Suppressor macrophage (primary cell): ENCODE measurements around the gene FBXO36.
"Not testable (repeated sequence)": the region's sequence is repeated elsewhere in the genome, so short reads cannot be mapped to it uniquely, and the experiment has no call there.

Experiments used
- DNase-seq, 4 experiments: peaks; one replicate each; pipeline ENCODE4 v3.0.0-alpha.2; 2020 to 2022
- total RNA-seq, 17 experiments: gene quantifications; one replicate each; lab custom pipeline; 2026; ENCODE audit warnings: mixed read lengths in 6 of 17, inconsistent platforms in 3 of 17; lab: John Stamatoyannopoulos, UW

The FBXO36 gene, protein sequence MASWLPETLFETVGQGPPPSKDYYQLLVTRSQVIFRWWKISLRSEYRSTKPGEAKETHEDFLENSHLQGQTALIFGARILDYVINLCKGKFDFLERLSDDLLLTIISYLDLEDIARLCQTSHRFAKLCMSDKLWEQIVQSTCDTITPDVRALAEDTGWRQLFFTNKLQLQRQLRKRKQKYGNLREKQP
- total RNA-seq, result 0.28 to 2.5 (median 0.93) reads per million in 17 experiments

- peak; percentile 87 to 93 (median 90) for DNase-seq
Observed at GRCh38 chr2:229922449-229923386, at the start of gene FBXO36. Gene FBXO36, plus strand, starts transcription at chr2:229922503. Its CDS starts 11 bp downstream, at chr2:229922514.

DNA sequence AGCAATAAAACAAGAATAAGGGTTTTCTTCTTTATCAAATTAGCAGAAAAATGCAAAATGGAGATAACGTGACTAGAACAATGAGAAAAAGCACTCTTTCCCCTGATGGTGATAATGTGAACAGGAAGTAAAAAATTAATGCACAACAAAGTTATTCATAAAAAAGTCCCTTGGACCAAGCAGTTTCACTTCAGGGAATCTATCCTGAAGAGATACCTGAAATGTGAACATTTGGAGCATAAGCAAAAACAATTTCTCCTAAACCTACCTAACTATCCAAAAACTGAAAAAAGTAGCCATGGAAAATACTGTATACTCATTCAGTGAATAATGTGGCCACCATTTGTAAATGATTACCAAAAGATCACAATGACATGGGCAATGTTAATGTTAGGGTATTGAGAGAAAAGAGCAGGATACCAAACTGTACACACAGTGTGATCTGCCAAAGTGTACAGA, 49.2 kb upstream of the FBXO36 start:
- no peak for DNase-seq

- DNase-seq, result no peak
Observed at GRCh38 chr2:229874647-229875046, 47.7 kb upstream of the FBXO36 start.

- no peak for DNase-seq
Observed at GRCh38 chr2:229875549-229875948, 46.8 kb upstream of the FBXO36 start.

DNA sequence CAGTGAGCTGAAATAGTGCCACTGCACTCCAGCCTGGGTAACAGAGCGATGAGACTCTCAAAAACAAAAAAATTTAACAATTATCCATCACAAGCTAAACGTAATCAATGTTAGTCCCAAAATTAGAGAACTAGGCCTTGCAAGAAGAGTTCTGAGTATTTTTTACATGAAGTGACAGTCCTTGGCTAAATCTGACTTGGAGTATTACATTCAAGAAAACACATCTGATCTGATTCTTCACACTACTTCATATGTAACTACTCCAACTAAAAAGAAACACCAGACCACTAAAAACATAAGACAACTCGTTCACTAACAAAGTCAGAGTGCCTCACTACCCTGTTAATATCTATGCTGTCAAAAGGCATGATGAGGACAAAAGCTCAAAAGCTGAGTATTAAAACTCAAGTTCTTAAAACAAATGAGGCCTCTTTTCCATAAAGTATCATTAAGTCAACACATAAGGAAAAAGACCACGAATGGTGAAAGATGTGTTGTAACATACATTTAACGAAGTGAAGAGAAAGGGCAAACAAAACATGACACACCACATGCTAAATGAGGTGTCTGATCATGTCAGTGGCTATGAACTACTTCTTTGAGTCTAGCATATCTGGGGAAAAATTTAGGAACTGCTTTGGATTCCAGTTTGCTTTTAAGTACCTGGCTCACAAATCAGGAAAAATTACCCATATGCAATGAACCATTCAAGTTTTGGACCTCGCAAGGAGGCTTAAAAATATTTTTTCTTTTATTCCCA, 42.9 kb upstream of the FBXO36 start:
- DNase-seq, result no peak

GRCh38 chr2:229880892-229881586, 41.3 kb upstream of the FBXO36 start:
- DNase-seq, result no peak

DNA sequence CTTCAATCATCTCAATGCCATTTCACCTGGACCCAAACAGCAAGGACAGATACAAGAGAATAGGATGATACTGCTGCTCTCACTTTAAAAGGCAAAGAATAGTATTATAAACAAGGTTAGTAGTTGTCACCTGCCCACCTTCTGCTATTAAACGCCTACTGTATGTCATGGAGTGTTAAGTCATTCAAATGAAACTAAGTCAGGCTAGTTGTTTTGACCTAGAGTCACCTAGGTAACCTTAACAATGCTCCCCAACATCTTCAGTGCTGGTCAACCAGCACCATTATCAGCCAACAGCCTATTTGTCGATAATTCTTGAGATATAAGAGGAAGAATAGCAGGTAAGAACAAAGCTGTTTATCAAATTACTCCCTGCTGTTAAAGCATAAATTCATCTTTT, 39.7 kb upstream of the FBXO36 start:
- DNase-seq, result no peak

GRCh38 chr2:229884775-229885699, 37.3 kb upstream of the FBXO36 start:
- DNase-seq, result no peak

GRCh38 chr2:229887441-229887840, 34.9 kb upstream of the FBXO36 start:
- DNase-seq, result no peak

GRCh38 chr2:229888031-229888430, 34.3 kb upstream of the FBXO36 start:
- no peak for DNase-seq

GRCh38 chr2:229889023-229889422, 33.3 kb upstream of the FBXO36 start:
- no peak for DNase-seq

GRCh38 chr2:229896857-229897256, 25.4 kb upstream of the FBXO36 start:
- no peak for DNase-seq

DNA sequence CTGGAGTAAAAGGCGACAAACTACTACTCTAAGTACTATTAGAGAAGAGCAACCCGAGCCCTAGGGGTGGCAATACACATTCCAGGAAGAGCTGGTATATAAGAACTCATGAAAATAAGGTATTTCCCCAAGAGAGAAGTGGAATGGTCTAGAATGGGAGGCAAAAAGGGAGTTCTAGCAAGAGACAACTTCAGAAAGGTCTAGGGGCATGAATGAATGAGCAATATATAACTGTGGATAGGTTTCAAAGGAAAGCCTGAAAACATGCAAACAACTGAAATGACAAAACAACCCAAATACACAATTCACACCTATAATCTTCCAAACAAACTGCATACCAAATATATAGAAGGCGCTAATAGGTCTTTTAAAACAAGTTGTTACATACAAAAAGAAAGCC, 22.7 kb upstream of the FBXO36 start:
- DNase-seq, result no peak

GRCh38 chr2:229900012-229900411, 22.3 kb upstream of the FBXO36 start:
- no peak for DNase-seq

DNA sequence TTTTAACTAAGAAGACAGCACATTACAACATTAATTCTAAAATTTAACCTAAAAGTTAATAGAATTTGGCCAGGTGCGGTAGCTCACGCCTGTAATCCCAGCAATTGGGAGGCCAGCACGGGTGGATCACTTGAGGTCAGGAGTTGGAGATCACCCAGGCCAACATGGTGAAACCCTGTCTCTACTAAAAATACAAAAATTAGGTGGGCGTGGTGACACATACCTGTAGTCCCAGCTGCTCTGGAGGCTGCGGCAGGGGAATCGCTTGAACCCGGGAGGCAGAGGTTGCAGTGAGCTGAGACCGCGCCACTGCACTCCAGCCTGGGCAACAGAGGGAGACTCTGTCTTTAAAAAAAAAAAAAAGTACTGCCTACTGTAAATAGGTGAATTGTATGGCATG, 21.8 kb upstream of the FBXO36 start:
- DNase-seq, result not testable (repeated sequence)

DNA sequence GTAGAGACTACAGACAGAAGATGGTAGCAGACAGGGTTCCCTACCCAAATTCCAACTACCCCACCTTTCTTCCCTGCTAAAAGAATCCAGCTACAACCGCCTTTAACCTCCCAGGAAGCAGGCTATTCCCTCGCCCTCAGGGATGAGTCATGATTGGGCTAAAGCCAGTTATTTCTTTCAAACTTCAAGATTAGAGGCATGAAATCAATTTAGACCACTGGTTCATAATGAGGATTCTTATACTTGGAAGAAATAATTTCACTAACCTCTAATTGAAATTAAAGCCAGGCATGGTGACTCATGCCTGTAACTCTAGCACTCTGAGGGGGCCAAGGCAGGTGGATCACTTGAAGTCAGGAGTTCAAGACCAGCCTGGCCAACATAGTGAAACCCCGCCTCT, 20.5 kb upstream of the FBXO36 start:
- no peak for DNase-seq

- no peak for DNase-seq
Observed at GRCh38 chr2:229903037-229903436, 19.3 kb upstream of the FBXO36 start.

GRCh38 chr2:229905601-229906000, 16.7 kb upstream of the FBXO36 start:
- no peak for DNase-seq

GRCh38 chr2:229909090-229909489, 13.2 kb upstream of the FBXO36 start:
- no peak for DNase-seq

DNA sequence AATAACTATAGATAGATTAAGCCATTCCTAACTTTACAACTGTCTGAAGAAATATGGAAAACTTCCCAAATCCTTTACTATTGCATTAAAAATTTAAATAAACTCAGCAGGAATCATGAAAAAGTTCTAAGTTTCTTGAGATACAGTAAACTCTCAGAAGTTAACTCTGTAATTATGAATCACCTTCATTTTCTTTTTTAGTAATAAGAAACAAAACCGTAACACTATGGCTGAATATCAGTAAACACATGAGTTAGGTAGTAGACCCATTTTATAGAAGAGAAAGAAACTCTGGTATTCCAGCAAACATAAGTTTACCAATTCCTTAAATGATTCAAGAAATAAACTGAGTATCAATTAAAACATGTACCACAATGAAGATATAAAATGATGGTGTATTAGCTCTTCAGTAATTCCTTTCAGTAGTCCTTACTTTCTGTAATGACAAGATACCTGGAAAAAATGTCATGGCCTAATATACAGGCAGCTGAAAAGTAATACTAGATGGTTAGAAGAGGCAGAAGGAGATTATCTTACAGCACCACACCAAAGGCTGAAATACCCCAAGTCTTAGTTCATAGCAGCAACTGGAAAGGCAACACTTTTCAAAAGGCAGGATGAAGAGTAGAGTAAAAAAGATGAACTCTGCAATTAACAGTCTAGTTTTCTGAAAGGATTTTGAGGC, 12.0 kb upstream of the FBXO36 start:
- no peak for DNase-seq
